ENCODE results near the gene LYRM9. TPM values are rescaled to one million over a fixed set of nuclear protein-coding genes. Genes with fewer than 3 reads are reported as not detected.

LYRM9 gene
- total RNA-seq (2021; fragmentation: NEBNext Ultra II Directional; extraction: Animal tissue kit (Norgen Biotek cat#: 25700)) (2.1 and 4.3 TPM in 2 replicates), polyA plus RNA-seq (2011; rRNA removed) (5.2 and 9.9 TPM in 2 replicates), polyA minus RNA-seq (2011; rRNA and poly(A)+ RNA removed) (2.4 and 3.8 TPM in 2 replicates)
- 8.5 TPM for polyA plus RNA-seq (2011; cell fraction: cytosol; rRNA removed)
- 11.3 TPM for polyA plus RNA-seq (2011; cell fraction: nucleus; rRNA removed)
- 3.9 to 7.8 TPM (median 6.0 TPM) in 4 replicates for polyA plus RNA-seq (2012, experiment 1 of 2)
- polyA plus RNA-seq (2012, experiment 2 of 2), result 8.1 TPM
- polyA plus RNA-seq (2013, experiment 1 of 2), result 5.0 TPM
- polyA plus RNA-seq (2013, experiment 2 of 2), result 3.9 TPM
- 2.0 TPM for polyA minus RNA-seq (2011; cell fraction: cytosol; rRNA and poly(A)+ RNA removed)
- 3.0 TPM for polyA minus RNA-seq (2011; cell fraction: nucleus; rRNA and poly(A)+ RNA removed)
- long read RNA-seq, experiment 1, partial matches to known transcripts, result 1 of 4 reads
- long read RNA-seq, experiment 1, other reads (novel, unspliced or antisense), result 1 of 4 reads
- long read RNA-seq, experiment 2, transcript LYRM9-201 (4 exons, 501 nt), result major isoform, 7 of 11 reads
- long read RNA-seq, experiment 2, partial matches to known transcripts, result 1 of 11 reads
- long read RNA-seq, experiment 2, other reads (novel, unspliced or antisense), result 3 of 11 reads

DNA sequence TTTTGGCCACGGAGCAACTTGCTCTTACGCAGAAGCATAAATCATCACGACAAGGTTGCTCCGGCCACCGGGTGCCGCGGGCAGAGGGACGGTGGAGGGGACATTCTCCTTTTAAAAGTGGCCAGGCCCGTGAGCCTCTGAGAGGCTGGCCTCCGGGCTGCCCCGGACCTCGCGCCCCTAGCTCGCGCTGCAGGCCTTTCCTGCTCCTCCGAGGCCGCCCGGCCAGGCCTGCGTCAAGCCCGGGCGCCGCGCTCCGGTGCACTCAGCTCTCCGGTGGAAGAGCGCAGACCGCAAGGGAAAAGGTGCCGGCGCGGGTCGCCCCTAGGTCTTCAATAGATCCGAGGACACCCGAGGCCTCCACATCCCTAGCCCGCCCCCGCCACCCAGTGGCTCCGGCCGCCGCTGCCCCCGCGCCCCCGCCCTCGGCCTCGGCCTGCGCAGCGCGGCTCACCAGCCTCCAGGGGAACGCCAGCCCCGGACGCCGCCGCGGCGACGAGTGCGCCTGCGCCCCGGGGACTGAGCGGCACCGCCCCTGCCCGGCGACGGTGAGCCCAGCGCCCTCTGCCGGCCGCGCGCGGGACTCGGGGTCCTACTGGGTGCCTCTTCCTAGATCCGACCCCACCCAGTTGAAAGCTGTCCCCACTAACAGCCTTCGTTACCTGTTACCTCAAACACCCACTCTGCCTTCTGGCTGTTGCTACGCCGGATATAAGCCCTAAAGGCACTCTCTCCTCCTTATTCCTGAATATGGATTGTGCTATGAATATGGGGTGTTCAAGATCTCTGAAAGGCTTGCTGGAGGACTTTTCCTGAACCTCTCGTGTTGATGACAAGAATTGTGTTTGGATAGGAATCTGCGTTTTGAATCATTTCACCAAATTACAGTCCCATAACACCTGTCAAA, at the start of gene LYRM9:
TSS of gene LYRM9 (minus strand) at position 500 of the 904 bp plus-strand sequence. CDS start 10,671 bp downstream, outside the sequence.
- Histone ChIP-seq H3K14ac (ENCODE audit: insufficient read length) (no peak within 1 kb of the TSS), H3K18ac (ENCODE audit: extremely low read depth, low read length) (peak within 1 kb of the TSS; percentile 24; the same call in 1 of the 2 replicates), H2BK5ac (ENCODE audit: low read depth, low read length) (peak within 1 kb of the TSS; percentile 40; the same call in 1 of the 2 replicates), H3K27me3 (replicated peaks in 1 of 4; ENCODE audit: control insufficient read depth in 3 of 4, extremely low read depth in 1 of 4, insufficient read depth in 3 of 4, low read length in 3 of 4) (peaks cover 0 to 6% (median 0%) of the 10 kb centered on the region in 4 experiments; a peak in 2 of 7 replicates), H2BK20ac (ENCODE audit: low read length) (no peak within 1 kb of the TSS), H4K20me1 (replicated peaks in 1 of 2; ENCODE audit: control insufficient read depth in 1 of 2, insufficient read depth in 2 of 2, low read length in 2 of 2) (no peaks in the 10 kb centered on the region), H3K56ac (replicated peaks; ENCODE audit: insufficient read length, low read depth, low read length) (no peak within 1 kb of the TSS), H4K91ac (replicated peaks; ENCODE audit: insufficient read length, low read length) (no peak within 1 kb of the TSS), H3K79me2 (ENCODE audit: control insufficient read depth in 1 of 2, insufficient read depth in 2 of 2, low read length in 2 of 2) (no peaks in the 10 kb centered on the region), H2BK120ac (replicated peaks; ENCODE audit: low read depth, low read length) (no peak within 1 kb of the TSS), H3K36me3 (ENCODE audit: control insufficient read depth in 2 of 4, insufficient read depth in 4 of 4, low read length in 3 of 4) (no peaks in the 10 kb centered on the region), H3K4ac (replicated peaks; ENCODE audit: insufficient read length, low read depth, low read length) (no peak within 1 kb of the TSS), H2BK15ac (ENCODE audit: low read length) (no peak within 1 kb of the TSS; the same call in 1 of the 2 replicates), H3K27ac (ENCODE audit: low read depth, low read length) (no peak within 1 kb of the TSS), H3K4me2 (ENCODE audit: insufficient read depth in 1 of 2, low read depth in 2 of 2, low read length in 2 of 2) (peak within 1 kb of the TSS; percentile 51 to 72), H2AK5ac (ENCODE audit: low read depth, low read length) (no peak within 1 kb of the TSS), H4K5ac (ENCODE audit: insufficient read length, low read depth, low read length) (no peak within 1 kb of the TSS), H2BK12ac (ENCODE audit: low read depth, low read length) (no peak within 1 kb of the TSS), H3K9ac (replicated peaks in 1 of 4; ENCODE audit: extremely low read depth in 1 of 4, low read depth in 3 of 4, low read length in 3 of 4) (no peak within 1 kb of the TSS), H4K8ac (ENCODE audit: extremely low read depth, insufficient read depth, low read length) (peak within 1 kb of the TSS; percentile 68), H3K9me3 (ENCODE audit: insufficient read depth in 2 of 2, low read depth in 1 of 2, low read length in 1 of 2) (no peaks in the 10 kb centered on the region), H3K79me1 (ENCODE audit: low read depth, low read length) (no peaks in the 10 kb centered on the region), H3K4me1 (replicated peaks in 1 of 4; ENCODE audit: control insufficient read depth in 3 of 4, insufficient read depth in 4 of 4, low read length in 3 of 4) (peaks cover 4 to 29% (median 21%) of the 10 kb centered on the region in 4 experiments; a peak in 6 of 7 replicates), H3K23ac (ENCODE audit: insufficient read length) (no peak within 1 kb of the TSS), H3K23me2 (ENCODE audit: low read depth, low read length) (peaks cover 3% of the 10 kb centered on the region; the same call in 1 of the 2 replicates), H2AFZ (ENCODE audit: low read length) (peak within 1 kb of the TSS; percentile 65; the same call in 1 of the 2 replicates), H3K4me3 (ENCODE audit: extremely low read depth in 1 of 4, insufficient read depth in 2 of 4, low read depth in 3 of 4, low read length in 4 of 4) (peak within 1 kb of the TSS; percentile 42 to 63 (median 61))
- DNase-seq (ENCODE audit: low read depth in 1 of 2, low spot score in 2 of 2) (peak; percentile 75 to 98), FAIRE-seq (peak; percentile 50)
- WGBS, 2 experiments (ENCODE audit: extremely low coverage in 1 of 2, insufficient coverage in 1 of 2, insufficient read length in 1 of 2, insufficient replicate concordance in 2 of 2, low coverage in 1 of 2, low lambda C conversion rate in 2 of 2, missing lambda C conversion rate in 1 of 2), result 9% methylated on average over 48 of the region's 75 CpGs; no CpG with 5 or more reads in 1 of the 2 experiments
- POLR2A ChIA-PET (ENCODE audit: partially characterized antibody), result interaction anchor here (1.0 to 1.8 kb wide), 3 partner anchors 9 to 34 kb away, joined by 3 to 6 read pairs (median 3); no protein-coding TSS in a partner anchor
- CTCF ChIA-PET (ENCODE audit: partially characterized antibody), result interaction anchor here (0.6 to 2.2 kb wide), 29 partner anchors 8 to 543 kb away, joined by 3 to 11 read pairs (median 3); no protein-coding TSS in a partner anchor
- TF ChIP-seq GTF2F1 (IDR thresholded peaks at IDR 0.05; ENCODE audit: borderline replicate concordance, low read depth, low read length) (no peak), KDM5A (IDR thresholded peaks at IDR 0.05; ENCODE audit: low read length) (no peak), PHF8 (conservative IDR thresholded peaks at IDR 0.05; ENCODE audit: low read depth, low read length) (peak; percentile 48), SP2 (IDR thresholded peaks at IDR 0.05; ENCODE audit: low read length) (no peak), POU5F1 (IDR thresholded peaks at IDR 0.05; ENCODE audit: low read depth, low read length) (no peak), CTBP2 (IDR thresholded peaks at IDR 0.05; ENCODE audit: borderline replicate concordance, insufficient read depth, insufficient read length, low read length) (no peak), TCF12 (IDR thresholded peaks at IDR 0.05; ENCODE audit: low read depth, low read length) (no peak)
- TF ChIP-seq, protein P1, sequence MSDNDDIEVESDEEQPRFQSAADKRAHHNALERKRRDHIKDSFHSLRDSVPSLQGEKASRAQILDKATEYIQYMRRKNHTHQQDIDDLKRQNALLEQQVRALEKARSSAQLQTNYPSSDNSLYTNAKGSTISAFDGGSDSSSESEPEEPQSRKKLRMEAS (IDR thresholded peaks at IDR 0.05), result peak; percentile 6; the same call in 1 of the 2 replicates

Data from H1 (cell line).